ENCODE data around the gene JMJD8. TPM values are rescaled to one million over a fixed set of nuclear protein-coding genes. Genes with fewer than 3 reads are reported as not detected.
A peak's percentile ranks its signal among the peaks of the same experiment; 100 is the strongest.

JMJD8 gene
- total RNA-seq, 4 donors from 2014 or later, result 53.7 to 70.7 (median 62.5) TPM

- TF ChIP-seq, protein P1, sequence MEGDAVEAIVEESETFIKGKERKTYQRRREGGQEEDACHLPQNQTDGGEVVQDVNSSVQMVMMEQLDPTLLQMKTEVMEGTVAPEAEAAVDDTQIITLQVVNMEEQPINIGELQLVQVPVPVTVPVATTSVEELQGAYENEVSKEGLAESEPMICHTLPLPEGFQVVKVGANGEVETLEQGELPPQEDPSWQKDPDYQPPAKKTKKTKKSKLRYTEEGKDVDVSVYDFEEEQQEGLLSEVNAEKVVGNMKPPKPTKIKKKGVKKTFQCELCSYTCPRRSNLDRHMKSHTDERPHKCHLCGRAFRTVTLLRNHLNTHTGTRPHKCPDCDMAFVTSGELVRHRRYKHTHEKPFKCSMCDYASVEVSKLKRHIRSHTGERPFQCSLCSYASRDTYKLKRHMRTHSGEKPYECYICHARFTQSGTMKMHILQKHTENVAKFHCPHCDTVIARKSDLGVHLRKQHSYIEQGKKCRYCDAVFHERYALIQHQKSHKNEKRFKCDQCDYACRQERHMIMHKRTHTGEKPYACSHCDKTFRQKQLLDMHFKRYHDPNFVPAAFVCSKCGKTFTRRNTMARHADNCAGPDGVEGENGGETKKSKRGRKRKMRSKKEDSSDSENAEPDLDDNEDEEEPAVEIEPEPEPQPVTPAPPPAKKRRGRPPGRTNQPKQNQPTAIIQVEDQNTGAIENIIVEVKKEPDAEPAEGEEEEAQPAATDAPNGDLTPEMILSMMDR (IDR thresholded peaks at IDR 0.05), result no peak
- TF ChIP-seq POLR2A (IDR thresholded peaks at IDR 0.05), result no peak
- 30 to 47% methylated on average over 2 to 3 of the region's 25 CpGs for WGBS, 2 donors
Observed at GRCh38 chr16:675884-676564, 8.1 kb downstream of the JMJD8 start.

DNA sequence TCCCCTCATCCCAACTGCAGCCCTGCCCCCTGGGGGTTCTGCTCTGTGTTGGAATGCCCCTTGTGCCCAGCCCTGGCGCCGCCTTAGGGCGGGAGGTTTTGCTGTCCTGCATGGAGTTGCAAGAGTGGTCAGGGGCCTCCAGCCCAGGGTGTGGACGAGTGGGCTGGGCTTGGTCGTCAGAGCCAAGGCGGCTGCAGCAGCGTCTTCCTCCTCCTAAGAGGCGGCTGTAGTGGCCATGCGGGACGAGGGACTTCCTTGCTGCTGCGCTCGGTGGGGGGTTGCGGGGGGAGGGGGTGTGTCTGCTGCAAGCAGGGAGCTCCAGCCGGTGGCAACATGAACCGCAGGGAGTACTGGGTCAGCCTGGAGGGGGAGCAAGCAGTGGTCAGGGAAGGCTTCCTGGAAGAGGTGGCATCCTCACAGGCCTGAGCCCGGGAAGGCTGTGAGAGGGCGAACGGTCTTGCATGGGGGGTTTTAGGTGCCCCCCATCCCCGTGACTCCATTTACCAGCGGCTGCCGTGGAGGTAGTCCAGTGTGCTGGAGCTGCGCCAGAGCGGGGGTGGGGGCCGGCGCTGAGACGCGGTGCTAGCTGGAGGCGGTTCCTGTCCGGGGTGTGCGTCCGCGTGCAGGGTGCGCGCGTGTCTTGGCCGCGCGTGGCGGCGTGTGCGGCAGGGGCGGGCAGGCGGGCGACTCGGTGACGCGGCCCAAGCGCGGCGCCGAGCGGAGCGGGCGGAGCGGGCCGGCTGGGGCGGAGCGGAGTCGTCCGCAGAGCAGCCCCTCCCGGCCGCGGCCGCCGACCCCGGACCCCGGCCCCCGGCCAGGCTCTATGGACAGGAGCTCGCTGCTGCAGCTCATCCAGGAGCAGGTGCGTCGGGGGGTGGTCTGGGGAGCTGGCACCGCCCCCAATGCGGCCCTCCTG is 8.9 kb downstream of the JMJD8 start, which contains the start of gene RHBDL1:
RHBDL1 (plus strand) TSS at position 704 of the 916 bp plus-strand sequence; CDS start at position 824, 120 bp downstream.
- TF ChIP-seq POLR2A (IDR thresholded peaks at IDR 0.05), result no peak
- TF ChIP-seq, protein P1 (IDR thresholded peaks at IDR 0.05), result no peak
- Histone ChIP-seq H3K27me3 (peaks cover 0 to 33% (median 0%) of the 10 kb centered on the region in 4 donors), H3K4me3 (peak within 1 kb of the TSS in 3 of 4 donors; percentile 19 to 63 (median 40)), H3K9me3 (no peaks in the 10 kb centered on the region), H3K36me3 (peaks cover 29 to 44% (median 32%) of the 10 kb centered on the region in 3 donors), H3K4me1 (peaks cover 28 to 66% (median 40%) of the 10 kb centered on the region in 3 donors), H3K27ac (peak within 1 kb of the TSS in 3 of 4 donors; percentile 20 to 42 (median 34))
- intact Hi-C loops (cut with DNase I), result no loop called here
- no peak for DNase-seq
- 13 to 20% methylated on average over 3 to 5 of the region's 73 CpGs for WGBS, 2 donors

More at GRCh38 chr16:675884-676564, 8.1 kb downstream of the JMJD8 start:
- H3K4me3 ChIP-seq, result peak overlapping the region in 3 of 4 donors; percentile 19 to 63 (median 40)
- H3K4me1 ChIP-seq, result peaks cover 34 to 71% (median 42%) of the 10 kb centered on the region in 3 donors
- intact Hi-C loops (cut with DNase I), result no loop called here
- H3K27ac ChIP-seq, result peak overlapping the region in 3 of 4 donors; percentile 20 to 42 (median 34)
- no peaks in the 10 kb centered on the region for H3K9me3 ChIP-seq
- peaks cover 0 to 33% (median 0%) of the 10 kb centered on the region in 4 donors for H3K27me3 ChIP-seq
- H3K36me3 ChIP-seq, result peaks cover 21 to 36% (median 24%) of the 10 kb centered on the region in 3 donors
- no peak for DNase-seq

GRCh38 chr16:674214-674881 is 9.8 kb downstream of the JMJD8 start:
- TF ChIP-seq, protein P1 (IDR thresholded peaks at IDR 0.05), result no peak
- TF ChIP-seq POLR2A (IDR thresholded peaks at IDR 0.05), result no peak
- Histone ChIP-seq H3K9me3 (no peaks in the 10 kb centered on the region), H3K27me3 (peaks cover 0 to 33% (median 0%) of the 10 kb centered on the region in 4 donors), H3K36me3 (peaks cover 35 to 52% (median 36%) of the 10 kb centered on the region in 3 donors), H3K27ac (no peak overlapping the region), H3K4me3 (no peak overlapping the region), H3K4me1 (peaks cover 26 to 70% (median 39%) of the 10 kb centered on the region in 3 donors)
- DNase-seq, result no peak
- intact Hi-C loops (cut with DNase I), result no loop called here
- WGBS, 2 donors, result 87 to 100% methylated on average over 1 to 3 of the region's 22 CpGs

- Histone ChIP-seq H3K27ac (no peak overlapping the region), H3K27me3 (peaks cover 0 to 33% (median 0%) of the 10 kb centered on the region in 4 donors), H3K36me3 (peaks cover 35 to 56% (median 36%) of the 10 kb centered on the region in 3 donors), H3K4me1 (peaks cover 32 to 70% (median 40%) of the 10 kb centered on the region in 3 donors), H3K9me3 (no peaks in the 10 kb centered on the region), H3K4me3 (no peak overlapping the region)
- WGBS, 2 donors, result 90% methylated on average over 4 of the region's 18 CpGs; no CpG with 5 or more reads in 1 of the 2 donors
- TF ChIP-seq, protein P1 (IDR thresholded peaks at IDR 0.05), result no peak
- no peak for TF ChIP-seq POLR2A (IDR thresholded peaks at IDR 0.05)
- no peak for DNase-seq
- intact Hi-C loops (cut with DNase I), result no loop called here
Observed at GRCh38 chr16:673399-673991, 10.6 kb downstream of the JMJD8 start.

Data from esophagus squamous epithelium (tissue), 5 donors.